ENCODE measurements around the gene SPOCK1. TPM values are rescaled to one million over a fixed set of nuclear protein-coding genes. Genes with fewer than 3 reads are reported as not detected.

SPOCK1 gene
- total and polyA plus RNA-seq, 9 of the 15 experiments (the other 6 are each of a cell fraction or from before 2014, with no cell fraction given) = 0.01 to 0.35 (median 0.04) TPM; not detected in 6

GRCh38 chr5:137336565-137337120 lies 162.5 kb downstream of the SPOCK1 start:
- H4K20me1 ChIP-seq (replicated peaks; ENCODE audit: control insufficient read depth, insufficient read depth, low read length) = no peaks in the 10 kb centered on the region
- H3K79me2 ChIP-seq (ENCODE audit: control insufficient read depth, insufficient read depth, low read length) = no peaks in the 10 kb centered on the region
- FAIRE-seq (no peak), DNase-seq (ENCODE audit: extremely low read depth in 1 of 4, low spot score in 3 of 4) (no peak), ATAC-seq (no peak)
- ChIA-PET POLR2A (interaction anchor here (0.6 to 1.3 kb wide), 3 partner anchors 11 to 716 kb away, joined by 3 read pairs; no protein-coding TSS in a partner anchor), CTCF (ENCODE audit: low intra/inter-chr PET ratio) (no interaction called here)
- no peak overlapping the region for H3K27ac ChIP-seq (ENCODE audit: extremely low read depth, low read depth, low read length)
- no peak overlapping the region for H2AFZ ChIP-seq (ENCODE audit: low read depth, low read length)
- TF ChIP-seq GABPA (tag; conservative IDR thresholded peaks at IDR 0.05; ENCODE audit: low read depth) = no peak
- TF ChIP-seq MYBL2 (IDR thresholded peaks at IDR 0.05; ENCODE audit: low read depth) = no peak
- TF ChIP-seq MYBL2 (CRISPR knock-in tag; IDR thresholded peaks at IDR 0.05; ENCODE audit: borderline replicate concordance) = no peak
- no peak for TF ChIP-seq EGR1 (conservative IDR thresholded peaks at IDR 0.05)
- TF ChIP-seq RBBP5 (IDR thresholded peaks at IDR 0.05; ENCODE audit: borderline replicate concordance, insufficient read depth, low read length, poor library complexity, severe bottlenecking) = no peak
- no peak for TF ChIP-seq ZKSCAN3 (CRISPR knock-in tag; IDR thresholded peaks at IDR 0.05)
- no peak for TF ChIP-seq NCOA4 (IDR thresholded peaks at IDR 0.05; ENCODE audit: partially characterized antibody)
- no peak for TF ChIP-seq ZC3H11A (IDR thresholded peaks at IDR 0.05; ENCODE audit: low read depth, low read length)
- no peak for TF ChIP-seq ZMIZ1 (IDR thresholded peaks at IDR 0.05; ENCODE audit: low read depth in 2 of 2, low read length in 2 of 2)
- no peak for TF ChIP-seq RBM14 (IDR thresholded peaks at IDR 0.05; ENCODE audit: borderline replicate concordance, insufficient read depth, low read depth, low read length)
- TF ChIP-seq ESRRB (CRISPR knock-in tag; IDR thresholded peaks at IDR 0.05; ENCODE audit: borderline replicate concordance) = no peak
- no peak for TF ChIP-seq TCF3 (CRISPR knock-in tag; IDR thresholded peaks at IDR 0.05)
- TF ChIP-seq MTA2 (IDR thresholded peaks at IDR 0.05; ENCODE audit: low read depth) = no peak
- TF ChIP-seq KLF13 (tag; IDR thresholded peaks at IDR 0.05; ENCODE audit: borderline replicate concordance, low read depth) = no peak
- TF ChIP-seq CAMTA2 (CRISPR knock-in tag; conservative IDR thresholded peaks at IDR 0.05) = no peak
- no peak for TF ChIP-seq NEUROD1 (IDR thresholded peaks at IDR 0.05; ENCODE audit: borderline replicate concordance, low read depth, low read length, partially characterized antibody)
- no peak for TF ChIP-seq CREB3L1 (IDR thresholded peaks at IDR 0.05; ENCODE audit: borderline replicate concordance, low read depth)
- no peak for TF ChIP-seq BCL6 (CRISPR knock-in tag; IDR thresholded peaks at IDR 0.05)
- H3K27me3 ChIP-seq (ENCODE audit: control insufficient read depth in 2 of 2, insufficient read depth in 2 of 2, low read length in 2 of 2) = 0 out of 5 replicates have a peak, but pooled peaks cover 0 to 4% of the 10 kb centered on the region in 2 experiments
- no TSS peak for BruUV-seq (replicated peaks)
- intact Hi-C loops (cut with micrococcal nuclease) = no loop called here
- no peaks in the 10 kb centered on the region for H3K9me1 ChIP-seq (ENCODE audit: control insufficient read depth, insufficient read depth, low read length)
- H3K4me1 ChIP-seq (replicated peaks in 1 of 2; ENCODE audit: control insufficient read depth in 2 of 2, insufficient read depth in 2 of 2, low read length in 2 of 2) = no peaks in the 10 kb centered on the region
- no peak overlapping the region for H3K9ac ChIP-seq (ENCODE audit: insufficient read depth in 1 of 2, low read depth in 2 of 2, low read length in 2 of 2)
- H3K4me2 ChIP-seq (ENCODE audit: insufficient read depth, low read length) = no peak overlapping the region
- in situ Hi-C loops (cut with MboI) = no loop called here
- H3K36me3 ChIP-seq (ENCODE audit: control insufficient read depth, insufficient read depth, low read length) = no peaks in the 10 kb centered on the region
- H3K4me3 ChIP-seq = no peak overlapping the region
- H3K9me3 ChIP-seq (replicated peaks; ENCODE audit: control insufficient read depth, insufficient read depth, low read depth, low read length) = no peaks in the 10 kb centered on the region
